ENCODE data around the gene TCF7L2. TPM values are rescaled to one million over a fixed set of nuclear protein-coding genes. Genes with fewer than 3 reads are reported as not detected.

TCF7L2 gene
- polyA plus RNA-seq, 1 donor from 2014 or later = 1.7 TPM

- TF ChIP-seq TAF1 (IDR thresholded peaks at IDR 0.05; ENCODE audit: low read depth) (no peak), EP300 (conservative IDR thresholded peaks at IDR 0.05; ENCODE audit: poor library complexity, severe bottlenecking) (no peak), CTCF (IDR thresholded peaks at IDR 0.05; ENCODE audit: poor library complexity, severe bottlenecking) (no peak), EZH2 (IDR thresholded peaks at IDR 0.05; ENCODE audit: borderline replicate concordance, insufficient read depth, low read length, poor library complexity, severe bottlenecking) (no peak), POLR2AphosphoS5 (IDR thresholded peaks at IDR 0.05) (no peak), RAD21 (conservative IDR thresholded peaks at IDR 0.05) (no peak), SMC3 (conservative IDR thresholded peaks at IDR 0.05; ENCODE audit: poor library complexity) (no peak), MXI1 (conservative IDR thresholded peaks at IDR 0.05; ENCODE audit: poor library complexity, severe bottlenecking) (no peak), REST (IDR thresholded peaks at IDR 0.05; ENCODE audit: borderline replicate concordance) (no peak)
- Histone ChIP-seq H3K4me2 (ENCODE audit: low read length) (no peak overlapping the region), H3K79me2 (replicated peaks; ENCODE audit: insufficient read depth, low read length) (no peaks in the 10 kb centered on the region), H3K9me3 (ENCODE audit: low read length) (no peaks in the 10 kb centered on the region), H3F3A (ENCODE audit: insufficient read depth, low read length, poor library complexity, severe bottlenecking) (no peaks in the 10 kb centered on the region), H3K9me2 (ENCODE audit: insufficient read depth, low read length) (no peaks in the 10 kb centered on the region), H3K4me3 (ENCODE audit: low read length) (no peak overlapping the region), H3K36me3 (ENCODE audit: insufficient read depth, low read length) (no peaks in the 10 kb centered on the region), H2AFZ (ENCODE audit: low read depth, low read length) (no peak overlapping the region), H3K9ac (ENCODE audit: low read length) (no peak overlapping the region), H3K27ac (ENCODE audit: low read length) (no peak overlapping the region), H3K27me3 (ENCODE audit: insufficient read depth, low read depth, low read length) (no peaks in the 10 kb centered on the region), H4K20me1 (ENCODE audit: insufficient read depth) (no peaks in the 10 kb centered on the region)
These were observed 11.1 kb upstream of the TCF7L2 start for GRCh38 chr10:112938808-112939482.

GRCh38 chr10:112945811-112946210, 4.2 kb upstream of the TCF7L2 start:
- H3F3A ChIP-seq (ENCODE audit: insufficient read depth, low read length, poor library complexity, severe bottlenecking) = no peaks in the 10 kb centered on the region
- no peaks in the 10 kb centered on the region for H3K9me2 ChIP-seq (ENCODE audit: insufficient read depth, low read length)
- no peaks in the 10 kb centered on the region for H3K9me3 ChIP-seq (ENCODE audit: low read length)
- H3K79me2 ChIP-seq (replicated peaks; ENCODE audit: insufficient read depth, low read length) = peaks cover 7% of the 10 kb centered on the region
- peaks cover 7% of the 10 kb centered on the region for H3K27me3 ChIP-seq (ENCODE audit: insufficient read depth, low read depth, low read length)
- no peak overlapping the region for H3K4me3 ChIP-seq (ENCODE audit: low read length)
- no peaks in the 10 kb centered on the region for H3K36me3 ChIP-seq (ENCODE audit: insufficient read depth, low read length)
- no peak overlapping the region for H3K4me2 ChIP-seq (ENCODE audit: low read length)
- TF ChIP-seq EP300 (conservative IDR thresholded peaks at IDR 0.05; ENCODE audit: poor library complexity, severe bottlenecking) (no peak), TAF1 (IDR thresholded peaks at IDR 0.05; ENCODE audit: low read depth) (no peak), MXI1 (conservative IDR thresholded peaks at IDR 0.05; ENCODE audit: poor library complexity, severe bottlenecking) (no peak), RAD21 (conservative IDR thresholded peaks at IDR 0.05) (no peak), REST (IDR thresholded peaks at IDR 0.05; ENCODE audit: borderline replicate concordance) (no peak), POLR2AphosphoS5 (IDR thresholded peaks at IDR 0.05) (no peak), EZH2 (IDR thresholded peaks at IDR 0.05; ENCODE audit: borderline replicate concordance, insufficient read depth, low read length, poor library complexity, severe bottlenecking) (no peak), CTCF (IDR thresholded peaks at IDR 0.05; ENCODE audit: poor library complexity, severe bottlenecking) (no peak)
- no peak overlapping the region for H3K9ac ChIP-seq (ENCODE audit: low read length)
- H3K27ac ChIP-seq (ENCODE audit: low read length) = no peak overlapping the region
- no peaks in the 10 kb centered on the region for H4K20me1 ChIP-seq (ENCODE audit: insufficient read depth)
- no peak overlapping the region for H2AFZ ChIP-seq (ENCODE audit: low read depth, low read length)
